HG02798 (cell line): ENCODE data around the gene SYTL3.
"Not testable (repeated sequence)": the region's sequence is repeated elsewhere in the genome, so short reads cannot be mapped to it uniquely, and the experiment has no call there.

Source experiments
- ATAC-seq: cut with Tn5 transposase; IDR thresholded peaks from one replicate; pipeline ENCODE4 v1.9.1; 2021; ENCODE audit warnings: mild to moderate bottlenecking; ENCODE audit not compliant: unreplicated experiment, poor library complexity

Gene SYTL3

GRCh38 chr6:158621694-158622544 is 27.9 kb upstream of the SYTL3 start:
- no peak for ATAC-seq

DNA sequence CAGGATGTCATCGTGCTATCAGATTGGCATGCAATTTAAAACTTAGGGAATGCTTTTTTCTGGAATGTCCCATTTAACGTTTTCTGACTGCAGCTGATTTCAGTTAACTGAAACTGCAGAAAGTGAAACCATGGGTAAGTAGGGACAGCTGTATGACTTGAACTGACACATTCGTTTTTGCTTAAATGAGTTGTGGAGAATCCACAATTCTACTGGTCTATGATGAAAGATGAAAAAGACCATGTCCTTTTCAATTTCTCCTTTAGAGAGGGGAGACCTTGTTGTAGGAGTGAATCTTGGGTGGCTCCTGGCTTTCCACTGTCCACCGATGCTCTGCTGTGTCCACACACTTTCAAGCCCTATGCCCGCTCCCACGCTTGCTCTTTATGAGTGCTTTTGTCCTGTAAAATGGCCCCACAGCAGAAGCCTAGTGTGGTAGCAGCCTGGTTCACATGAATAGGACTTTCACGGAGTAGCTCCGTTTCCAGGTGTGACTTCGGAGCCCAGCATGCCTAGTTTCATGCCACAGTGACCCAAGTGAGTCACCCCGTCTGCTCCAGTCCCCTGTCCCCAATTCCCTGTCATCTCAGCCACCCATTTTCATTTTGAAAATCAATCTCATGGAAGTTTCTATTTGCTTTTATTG is 27.2 kb upstream of the SYTL3 start:
- no peak for ATAC-seq

GRCh38 chr6:158624684-158625682 is 24.9 kb upstream of the SYTL3 start:
- ATAC-seq = no peak

DNA sequence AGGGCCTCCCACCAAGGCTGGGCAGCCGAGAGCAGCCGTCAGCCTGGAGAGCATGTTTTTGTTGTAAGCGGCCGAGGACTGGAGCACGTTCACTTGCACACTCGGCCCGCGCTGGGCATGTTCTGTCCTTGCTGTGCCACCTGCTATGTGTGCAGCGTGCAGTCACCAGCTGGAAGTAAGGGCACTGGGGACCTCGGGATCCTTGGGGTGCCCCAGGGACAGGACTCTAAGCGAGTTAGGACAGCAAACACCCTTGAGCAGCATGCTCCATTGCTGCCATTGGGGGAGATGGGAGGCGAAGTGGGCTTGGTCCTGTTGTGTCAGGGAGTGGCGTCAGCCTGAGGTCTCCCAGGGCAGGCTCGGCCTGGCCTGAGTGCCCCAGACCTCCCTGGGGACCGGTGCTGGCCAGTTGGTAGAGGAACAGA is 24.0 kb upstream of the SYTL3 start:
- ATAC-seq = no peak

GRCh38 chr6:158626360-158627167 is 23.3 kb upstream of the SYTL3 start:
- ATAC-seq = no peak

GRCh38 chr6:158627168-158627939 is 22.5 kb upstream of the SYTL3 start:
- no peak for ATAC-seq

DNA sequence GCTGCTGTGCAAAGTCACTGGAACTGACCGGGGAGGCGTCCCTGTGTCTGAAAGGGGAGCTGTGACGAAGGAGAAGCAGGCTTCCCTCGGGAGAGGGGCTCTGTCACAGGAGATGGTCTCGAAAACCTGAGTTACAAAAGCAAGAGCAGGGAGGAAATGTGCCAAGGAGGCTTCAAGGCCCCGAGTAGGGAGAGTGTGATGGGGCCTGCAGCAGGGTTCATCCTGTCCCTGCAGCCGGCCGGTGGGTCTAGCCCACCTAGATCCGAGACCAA is 22.0 kb upstream of the SYTL3 start:
- ATAC-seq = no peak

- no peak for ATAC-seq
These were observed 21.3 kb upstream of the SYTL3 start for GRCh38 chr6:158628542-158628941.

GRCh38 chr6:158629367-158630221 is 20.3 kb upstream of the SYTL3 start:
- no peak for ATAC-seq

DNA sequence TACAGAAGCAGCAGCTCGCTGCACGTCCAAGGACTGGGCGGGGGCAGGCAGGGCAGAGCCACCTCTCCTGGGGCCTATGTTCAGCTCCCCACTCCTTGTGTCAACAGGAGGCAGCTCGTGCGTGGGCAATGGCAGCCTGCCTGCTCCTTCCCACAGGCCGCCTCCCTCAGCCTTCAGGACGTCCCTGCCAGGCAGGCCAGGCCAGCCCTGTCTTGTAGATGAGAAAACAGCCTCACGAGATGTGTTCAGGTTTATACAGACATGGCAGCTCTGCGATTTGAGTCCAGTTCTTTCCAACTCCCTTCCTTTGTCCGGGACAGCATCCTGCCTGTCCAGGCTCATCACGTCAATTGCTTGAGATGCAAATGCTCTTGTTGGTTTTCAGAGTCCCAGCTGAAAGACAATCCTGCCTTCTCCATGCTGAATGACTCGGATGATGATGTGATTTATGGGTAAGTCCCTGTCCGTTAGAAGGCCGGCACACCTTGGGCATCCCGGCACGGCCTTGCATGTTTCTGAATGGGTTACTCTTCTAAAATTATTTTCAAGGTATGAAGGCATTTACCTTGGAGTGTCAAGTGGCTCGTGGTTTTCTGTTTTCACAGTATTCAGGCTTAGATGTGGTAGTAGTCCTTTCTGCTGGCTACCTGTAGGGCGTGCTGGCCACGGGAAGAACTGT is 18.8 kb upstream of the SYTL3 start:
- ATAC-seq = no peak

GRCh38 chr6:158631678-158632537 is 17.9 kb upstream of the SYTL3 start:
- no peak for ATAC-seq

DNA sequence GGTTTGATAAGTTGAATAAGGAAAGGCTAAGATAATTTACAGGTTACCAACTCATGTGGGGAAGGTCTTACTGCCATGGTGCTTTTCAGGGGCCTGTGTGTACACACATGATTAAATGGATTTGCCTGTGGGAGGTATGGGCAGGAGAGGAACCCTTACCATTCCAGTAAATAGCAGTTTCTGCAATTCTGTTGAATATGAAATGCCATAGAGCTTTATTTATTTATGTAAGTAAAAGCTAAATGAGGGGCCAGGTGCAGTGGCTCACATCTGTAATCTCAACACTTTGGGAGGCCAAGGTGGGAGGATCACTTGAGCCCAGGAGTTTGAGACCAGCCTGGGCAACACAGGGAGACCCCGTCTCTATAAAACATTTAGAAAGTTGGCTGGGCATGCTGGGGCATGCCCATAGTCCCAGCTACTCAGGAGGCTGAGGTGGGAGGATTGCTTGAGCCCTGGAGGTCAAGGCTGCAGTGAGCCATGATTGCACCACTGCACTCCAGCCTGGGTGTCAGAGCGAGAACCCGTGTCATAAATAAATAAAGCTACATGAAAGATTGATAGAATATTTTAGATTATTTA is 17.2 kb upstream of the SYTL3 start:
- ATAC-seq = not testable (repeated sequence)

GRCh38 chr6:158633127-158633526 is 16.7 kb upstream of the SYTL3 start:
- no peak for ATAC-seq

GRCh38 chr6:158634695-158635426 is 15.0 kb upstream of the SYTL3 start:
- ATAC-seq = no peak

- no peak for ATAC-seq
These were observed 14.3 kb upstream of the SYTL3 start for GRCh38 chr6:158635427-158636073.
